ENCODE data around the gene IRF8.

IRF8 gene

GRCh38 chr16:85946541-85947124 is 47.7 kb downstream of the IRF8 start:
- TF ChIP-seq CTCF (IDR thresholded peaks at IDR 0.05) (no peak), ZFX (IDR thresholded peaks at IDR 0.05; ENCODE audit: borderline replicate concordance) (no peak)
- no peak overlapping the region for H3K27ac ChIP-seq

- H3K27ac ChIP-seq, result no peak overlapping the region
- TF ChIP-seq CTCF (IDR thresholded peaks at IDR 0.05), result no peak
- TF ChIP-seq ZFX (IDR thresholded peaks at IDR 0.05; ENCODE audit: borderline replicate concordance), result no peak
Observed at GRCh38 chr16:85947230-85948137, 48.5 kb downstream of the IRF8 start.

- H3K27ac ChIP-seq, result no peak overlapping the region
- TF ChIP-seq CTCF (IDR thresholded peaks at IDR 0.05) (no peak), ZFX (IDR thresholded peaks at IDR 0.05; ENCODE audit: borderline replicate concordance) (no peak)
Observed at GRCh38 chr16:85948138-85948509, 49.2 kb downstream of the IRF8 start.

GRCh38 chr16:85948616-85949265 is 49.8 kb downstream of the IRF8 start:
- no peak overlapping the region for H3K27ac ChIP-seq
- TF ChIP-seq ZFX (IDR thresholded peaks at IDR 0.05; ENCODE audit: borderline replicate concordance), result no peak
- no peak for TF ChIP-seq CTCF (IDR thresholded peaks at IDR 0.05)

- H3K27ac ChIP-seq, result no peak overlapping the region
- TF ChIP-seq CTCF (IDR thresholded peaks at IDR 0.05), result no peak
- TF ChIP-seq ZFX (IDR thresholded peaks at IDR 0.05; ENCODE audit: borderline replicate concordance), result no peak
Observed at GRCh38 chr16:85950136-85950918, 51.4 kb downstream of the IRF8 start.

GRCh38 chr16:85952197-85952596 is 53.2 kb downstream of the IRF8 start:
- H3K27ac ChIP-seq, result no peak overlapping the region

More at GRCh38 chr16:85952197-85952596, 53.2 kb downstream of the IRF8 start:
- TF ChIP-seq CTCF (IDR thresholded peaks at IDR 0.05) (no peak), ZFX (IDR thresholded peaks at IDR 0.05; ENCODE audit: borderline replicate concordance) (no peak)
